CD4-positive, alpha-beta T cell treated with Interleukin-12 subunit alpha and Interleukin-12 subunit beta, for 1 hour (primary cell): ENCODE data around the gene RCAN2.

Experiments used
- DNase-seq: peaks from one replicate; pipeline ENCODE4 v3.0.0-alpha.2; 2020

The RCAN2 gene

DNA sequence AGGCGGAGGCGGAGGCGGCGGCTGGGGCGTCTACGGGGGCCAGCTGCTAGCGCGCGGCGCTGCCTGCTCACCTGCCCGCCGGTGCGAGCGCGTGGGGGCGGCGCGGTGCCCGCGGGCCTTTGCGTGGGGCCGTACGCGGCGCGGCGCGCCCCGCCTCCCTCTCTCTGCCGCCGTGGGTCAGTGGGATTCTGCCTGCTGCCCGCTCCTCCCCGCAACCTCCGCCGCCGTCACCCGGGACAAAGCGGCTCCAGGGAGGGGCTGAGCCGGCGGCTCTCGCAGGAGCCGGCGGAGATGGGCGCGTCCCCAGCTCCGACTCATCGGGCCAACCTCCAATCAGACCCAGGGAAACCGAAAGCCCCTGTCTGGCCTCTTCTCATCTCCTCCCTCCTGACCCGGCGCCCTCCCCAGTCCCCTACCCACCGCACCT, at the start of gene RCAN2:
Gene RCAN2, minus strand, starts transcription at position 249 of the 427 bp plus-strand sequence.
- peak; percentile 5 for DNase-seq

DNA sequence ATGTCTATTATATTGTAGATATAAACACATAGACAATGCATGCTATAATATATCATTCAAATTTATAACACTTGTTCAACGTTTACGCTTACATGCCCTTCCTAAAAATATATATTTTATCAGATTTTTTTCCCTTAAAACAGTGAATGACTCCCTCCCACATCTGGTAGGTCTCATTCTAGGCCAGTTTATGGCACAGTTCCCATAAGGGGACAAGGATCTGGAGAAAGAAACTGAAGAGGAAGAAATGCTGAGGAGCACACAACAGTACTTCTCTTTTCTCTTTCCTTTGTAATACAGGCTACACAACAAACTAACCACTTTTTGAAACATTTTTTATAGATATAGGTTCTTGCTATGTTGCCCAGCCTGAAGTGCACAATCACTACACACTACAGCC, 48.6 kb upstream of the RCAN2 start:
- DNase-seq, result no peak

DNA sequence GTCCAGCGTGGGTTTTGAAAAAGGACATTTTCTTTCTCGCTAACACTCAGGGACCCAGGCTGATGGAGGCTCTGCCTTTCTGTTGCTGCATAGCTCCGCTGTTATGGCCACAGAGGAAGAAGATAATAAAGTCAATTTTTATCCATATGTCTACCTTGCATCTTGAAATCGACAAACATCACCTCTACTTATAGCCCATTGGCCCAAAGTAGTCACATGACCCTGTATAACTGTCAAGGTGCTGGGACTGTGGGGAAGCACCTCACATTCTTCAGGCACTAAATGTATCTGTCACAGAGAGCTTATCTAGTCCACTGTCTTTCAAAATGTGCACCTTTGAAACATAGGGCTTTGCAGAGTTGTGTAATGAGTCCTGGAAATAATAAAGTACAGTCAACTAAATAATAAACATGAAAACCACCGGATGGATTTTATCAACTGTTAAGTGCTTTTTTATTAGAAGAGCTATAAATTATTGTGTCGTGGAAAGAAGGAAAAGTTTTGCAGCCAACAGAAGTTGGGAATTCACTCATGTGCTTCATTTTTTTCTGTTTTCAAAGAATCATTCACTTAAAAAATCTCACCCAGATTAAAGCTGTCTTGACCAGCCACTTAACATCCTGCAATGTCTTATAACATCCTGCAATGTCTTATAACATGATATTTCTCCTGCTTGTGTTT, 47.7 kb upstream of the RCAN2 start:
- no peak for DNase-seq

DNA sequence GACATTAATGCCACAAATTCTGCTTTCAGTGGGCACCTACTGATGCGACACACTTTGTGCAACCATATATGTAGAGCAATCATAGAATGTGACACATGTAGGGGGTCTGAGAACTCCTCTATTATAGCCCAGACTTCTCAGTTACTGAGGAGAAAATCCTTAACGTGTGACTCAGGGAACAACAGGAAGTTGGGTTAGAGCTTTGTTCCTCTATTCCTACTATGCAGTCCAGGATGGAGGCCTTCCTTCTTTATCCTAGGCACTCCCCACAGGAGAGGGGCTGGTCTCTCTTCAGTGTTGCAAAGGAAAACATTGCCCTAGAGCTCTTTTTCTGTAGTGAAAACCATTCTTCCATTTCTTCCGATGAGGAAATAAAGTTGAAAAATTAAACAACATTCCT, 39.6 kb upstream of the RCAN2 start:
- DNase-seq, result no peak

DNA sequence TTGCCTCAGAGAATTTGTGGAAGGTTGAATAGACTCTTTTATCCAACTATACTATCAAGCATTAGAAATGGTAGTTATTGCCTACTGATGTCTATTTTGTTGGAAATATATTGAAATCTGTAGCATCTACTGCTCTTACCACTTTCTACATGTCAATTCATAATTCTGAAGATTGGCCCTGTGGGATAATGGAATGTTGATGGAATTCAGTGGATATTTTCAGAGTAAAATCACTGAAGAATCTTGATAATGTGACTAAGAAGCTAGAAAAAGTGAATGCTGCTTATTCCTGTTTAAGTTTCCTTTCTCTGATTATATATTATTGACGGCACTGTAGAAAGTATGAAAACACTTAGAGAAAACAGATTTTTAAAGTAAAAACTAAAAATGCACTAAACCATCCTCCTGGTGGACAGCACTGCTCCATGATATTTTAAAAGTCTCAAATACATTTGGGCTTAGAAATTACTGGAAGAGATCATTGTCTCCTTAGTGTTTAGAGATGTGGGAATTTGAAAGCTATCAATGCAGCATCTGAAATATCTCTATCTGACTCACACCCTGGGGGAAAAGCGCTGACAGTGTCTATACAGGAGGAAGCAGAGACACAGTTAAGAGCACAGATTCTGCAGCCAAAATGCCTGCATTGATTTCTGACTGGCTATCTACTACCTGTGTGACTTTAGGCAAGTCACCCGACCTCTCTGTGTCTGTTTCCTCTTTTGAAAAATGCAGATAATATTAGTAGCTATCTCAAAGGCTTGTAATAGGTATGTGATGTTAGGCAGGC, 37.9 kb upstream of the RCAN2 start:
- DNase-seq, result no peak

DNA sequence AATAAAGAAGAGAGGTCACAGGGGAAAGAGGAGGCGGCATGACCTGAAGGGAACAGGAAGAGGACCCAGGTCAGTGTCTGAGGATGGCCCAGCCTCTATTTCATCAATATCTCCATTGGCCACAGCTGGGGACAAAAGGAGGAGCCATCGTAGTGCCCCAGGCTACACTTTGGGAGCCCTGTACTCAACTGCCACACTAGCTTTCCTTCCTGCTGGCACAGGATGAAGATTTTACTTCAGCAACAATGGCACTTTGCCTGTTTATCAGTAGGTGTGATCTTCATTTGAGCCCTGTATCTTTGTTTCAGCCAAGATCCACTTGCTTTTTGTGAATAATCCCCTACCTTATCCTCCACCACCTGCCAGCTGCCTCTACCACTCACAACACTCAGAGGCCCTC, 35.4 kb upstream of the RCAN2 start:
- no peak for DNase-seq

DNA sequence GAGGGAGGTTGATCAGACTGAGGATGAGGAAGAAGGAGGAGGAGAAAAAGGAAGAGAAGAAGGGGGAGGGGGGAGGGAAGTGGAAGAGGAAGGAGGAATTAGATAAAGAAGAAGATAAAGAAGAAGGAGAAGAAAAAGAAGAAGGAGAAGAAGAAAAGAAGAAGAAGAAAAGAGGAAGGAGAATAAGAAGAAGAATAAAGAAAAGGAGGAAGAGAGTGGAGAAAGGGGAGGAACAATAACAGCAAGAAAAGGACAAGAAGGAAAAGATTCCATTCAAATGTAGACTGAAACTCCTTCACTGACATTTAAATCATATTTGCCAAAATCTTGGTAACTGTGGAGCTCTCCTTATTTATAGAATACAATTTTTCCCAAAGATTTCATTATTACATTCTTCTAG, 34.3 kb upstream of the RCAN2 start:
- no peak for DNase-seq

DNA sequence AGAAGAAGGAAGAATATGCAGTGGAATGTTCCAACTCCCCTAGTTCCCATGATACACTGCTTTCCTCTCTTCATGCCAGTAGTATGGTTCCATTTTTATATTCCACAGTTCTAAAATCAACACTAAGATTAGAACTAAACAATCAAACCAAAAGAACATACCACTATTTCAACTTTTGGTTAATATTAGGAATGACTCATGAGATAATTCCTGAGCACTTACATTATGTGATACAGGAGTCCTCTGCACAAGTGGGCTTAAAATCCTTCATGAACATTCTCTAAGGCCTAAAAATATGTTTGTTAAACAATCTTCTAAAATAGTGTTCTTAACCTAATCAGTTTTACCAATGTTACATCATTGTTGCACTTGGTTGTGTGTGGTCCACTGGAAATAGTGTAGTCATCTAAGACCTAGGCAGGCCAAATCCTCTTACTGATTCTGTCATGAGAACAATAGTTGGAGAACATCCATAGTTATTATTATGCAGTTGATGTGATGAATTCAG, 30.3 kb upstream of the RCAN2 start:
- DNase-seq, result no peak

DNA sequence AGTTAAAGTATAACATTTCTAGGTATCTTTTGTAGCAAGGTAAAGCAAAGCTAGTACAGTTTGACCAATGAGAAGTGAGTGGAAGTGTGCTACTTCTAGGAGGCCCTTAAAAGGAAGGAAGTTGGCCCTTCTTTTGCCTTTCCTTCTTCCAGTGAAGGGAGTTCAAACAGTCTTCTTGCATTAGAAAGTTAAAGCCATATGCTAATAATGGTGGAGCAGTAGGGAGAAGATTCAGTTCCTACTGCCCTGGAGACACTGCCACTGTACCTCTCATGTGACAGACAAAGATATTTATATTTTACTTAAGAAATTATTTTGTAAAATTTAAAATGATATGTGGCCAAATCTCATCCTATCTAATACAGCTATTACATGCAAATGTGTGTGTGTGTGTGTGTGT, 26.0 kb upstream of the RCAN2 start:
- no peak for DNase-seq

DNA sequence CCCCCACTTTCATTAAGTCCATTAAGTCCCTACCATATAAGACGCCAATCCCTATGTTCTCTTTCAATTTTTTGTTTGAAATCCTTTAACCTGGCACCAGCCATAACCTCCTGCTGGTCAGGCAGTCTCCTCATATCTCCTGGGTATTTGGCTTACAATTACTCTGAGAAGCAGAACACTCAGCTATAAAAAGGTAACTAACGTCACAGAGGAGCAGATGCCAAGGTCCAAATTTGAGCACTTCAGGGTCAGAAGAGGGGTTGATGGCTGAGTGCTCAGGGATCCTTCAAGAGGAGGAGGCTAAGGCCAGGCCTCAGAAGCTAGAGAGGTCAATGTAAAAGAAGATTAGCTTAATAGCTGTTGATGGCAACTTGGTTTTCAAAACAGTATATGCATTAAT, 22.3 kb upstream of the RCAN2 start:
- DNase-seq, result no peak

DNA sequence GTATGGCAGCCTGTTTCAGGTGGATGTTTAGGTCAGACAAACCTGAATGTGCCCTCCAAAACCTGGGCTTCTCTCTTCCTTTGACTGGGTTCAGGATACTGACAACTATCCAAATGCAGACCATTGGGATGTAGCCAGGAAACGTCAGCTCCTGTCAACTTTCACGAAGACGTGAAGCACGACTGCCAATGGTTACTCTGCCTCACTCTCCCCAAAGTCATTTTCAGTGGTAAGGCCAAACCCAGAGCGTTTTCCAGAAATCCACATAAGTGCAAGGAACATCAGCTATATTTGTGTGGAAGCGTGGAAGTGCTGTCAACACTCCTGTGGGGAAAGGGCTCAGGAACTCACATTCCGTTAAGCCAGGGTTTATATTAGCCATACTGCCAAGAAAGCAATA, 20.1 kb upstream of the RCAN2 start:
- no peak for DNase-seq

DNA sequence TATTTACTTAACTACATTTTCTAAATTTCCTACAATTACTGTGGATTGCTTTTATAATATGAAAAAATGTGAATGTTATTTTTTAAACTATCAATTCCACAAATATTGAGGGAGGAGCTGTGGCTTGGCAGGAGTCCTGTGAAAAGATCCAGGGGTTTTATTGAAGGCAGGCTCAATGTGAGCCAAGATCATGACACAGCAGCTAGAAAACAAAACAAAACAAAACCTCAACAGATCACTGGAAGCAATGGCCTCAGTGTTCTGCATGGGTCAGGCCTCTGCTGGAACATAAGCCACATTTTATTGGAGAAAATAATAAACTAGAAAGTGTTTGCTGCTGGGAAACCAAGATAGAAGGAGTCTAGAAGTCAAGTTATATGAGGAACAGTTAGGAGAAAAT, 19.4 kb upstream of the RCAN2 start:
- no peak for DNase-seq

DNA sequence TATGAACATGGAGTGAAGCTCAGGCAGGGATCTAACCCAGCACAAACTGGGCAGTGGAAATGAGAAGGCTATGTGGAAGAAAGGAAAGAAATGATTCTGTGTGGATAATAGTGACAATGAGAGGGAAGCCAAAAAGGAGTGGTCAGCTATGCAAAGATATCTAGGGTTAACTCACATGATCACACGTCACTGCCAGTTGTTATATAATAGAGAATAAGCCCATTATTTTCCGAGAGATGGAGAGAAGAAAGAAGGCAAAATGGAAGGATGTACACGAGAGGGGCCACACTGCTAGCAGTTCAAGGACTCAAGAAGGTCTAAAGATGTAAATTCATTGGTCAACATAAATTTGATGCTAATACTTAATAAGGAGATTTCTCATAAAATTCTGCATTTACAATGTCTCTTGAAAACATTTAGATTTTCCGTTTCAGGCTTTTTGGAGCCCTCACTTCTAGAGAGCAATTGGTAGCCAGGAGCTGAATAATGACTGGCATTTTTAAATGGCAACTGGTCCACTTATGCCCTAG, 18.8 kb upstream of the RCAN2 start:
- DNase-seq, result no peak

DNA sequence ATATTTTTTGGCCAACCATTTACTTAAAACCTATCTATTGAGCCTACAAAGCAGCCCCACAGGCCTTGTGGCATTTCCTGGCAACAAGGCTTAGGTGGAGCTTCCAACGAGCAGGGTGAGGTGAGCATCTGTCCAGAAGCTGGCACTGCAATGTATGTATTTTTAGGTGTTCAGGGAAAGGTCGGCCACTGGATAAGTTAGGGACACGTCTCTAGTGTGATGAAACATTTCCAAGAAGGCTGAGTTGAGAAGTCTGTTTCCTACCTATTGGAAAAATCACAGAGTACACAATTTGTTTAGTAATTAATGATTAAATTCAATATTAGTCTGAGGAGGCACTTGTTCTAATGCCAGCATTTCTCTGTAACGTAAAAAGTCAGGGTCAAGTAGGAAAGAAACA, 17.8 kb upstream of the RCAN2 start:
- DNase-seq, result no peak

DNA sequence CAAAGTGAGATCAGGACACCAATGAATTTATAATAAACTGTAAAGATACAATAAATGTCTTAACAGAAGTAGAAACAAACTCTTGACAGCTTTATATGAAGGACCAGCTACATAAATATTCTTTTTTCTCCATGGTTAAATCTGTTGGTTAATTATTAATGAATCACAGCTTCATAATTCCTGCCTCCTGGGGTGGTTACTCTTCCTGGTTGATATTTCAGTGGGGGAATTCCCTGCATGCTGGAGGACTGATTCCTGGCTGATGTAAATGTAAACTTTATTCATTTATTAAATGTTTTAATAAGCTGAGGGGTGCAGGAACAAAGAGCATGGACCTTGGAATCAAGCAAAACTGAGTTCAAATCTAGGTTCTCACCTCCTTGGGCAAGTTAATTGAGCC, 16.2 kb upstream of the RCAN2 start:
- DNase-seq, result no peak

DNA sequence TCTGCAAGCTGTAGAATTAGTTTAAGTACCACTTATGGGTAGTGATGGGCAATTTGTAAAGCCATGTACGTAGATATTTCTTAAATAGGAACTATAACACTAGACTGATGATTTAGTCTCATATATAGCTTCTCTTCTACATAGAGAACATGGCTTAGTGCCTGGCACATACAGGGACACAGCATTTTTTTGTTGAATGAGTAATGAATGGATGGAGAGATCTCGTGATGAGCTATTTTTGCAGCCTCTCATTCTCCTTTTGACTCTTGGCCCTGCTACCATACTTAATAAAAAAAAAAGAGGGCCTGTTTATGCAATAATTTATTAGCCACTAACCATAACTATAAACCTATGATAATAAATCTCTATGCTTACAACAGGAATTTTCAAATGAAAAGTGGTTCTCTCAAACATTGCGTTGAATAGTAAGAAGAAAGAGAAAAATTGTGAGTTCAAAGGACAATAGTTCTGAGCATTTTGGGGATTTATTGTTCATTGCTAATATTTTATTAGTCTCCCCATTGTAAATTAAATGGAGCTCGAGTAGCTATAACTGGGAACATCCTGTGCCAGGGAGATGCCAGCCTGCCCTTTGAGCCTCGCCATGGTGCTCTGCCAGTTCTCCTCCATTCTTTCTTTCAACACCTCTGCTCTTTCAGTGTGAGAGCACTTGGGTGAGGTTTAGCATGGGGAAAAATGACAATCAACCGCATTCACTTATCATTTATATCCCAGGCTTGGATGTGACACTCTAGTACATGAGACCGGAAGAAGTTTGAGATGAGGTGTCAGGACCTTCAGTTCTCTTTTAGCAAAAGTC, 14.7 kb upstream of the RCAN2 start:
- DNase-seq, result no peak

DNA sequence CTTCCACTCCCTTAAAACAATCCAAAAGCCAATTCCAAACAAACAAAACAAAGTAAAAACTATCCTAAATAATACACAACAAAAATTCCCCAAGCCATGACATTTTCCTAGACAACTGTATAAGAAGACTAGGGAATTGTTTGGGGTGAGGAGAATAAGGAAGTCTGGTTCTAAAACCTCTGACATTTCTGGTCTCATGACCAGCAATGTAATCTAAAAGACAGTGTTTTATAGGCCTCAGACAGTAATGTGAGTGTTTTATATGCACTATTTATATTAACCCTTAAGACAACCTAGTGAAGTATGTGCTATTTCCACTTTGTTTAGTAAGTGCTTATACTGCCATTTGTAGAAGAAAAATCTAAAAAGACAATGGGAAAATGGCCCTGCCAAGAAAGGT, 13.0 kb upstream of the RCAN2 start:
- DNase-seq, result no peak

DNA sequence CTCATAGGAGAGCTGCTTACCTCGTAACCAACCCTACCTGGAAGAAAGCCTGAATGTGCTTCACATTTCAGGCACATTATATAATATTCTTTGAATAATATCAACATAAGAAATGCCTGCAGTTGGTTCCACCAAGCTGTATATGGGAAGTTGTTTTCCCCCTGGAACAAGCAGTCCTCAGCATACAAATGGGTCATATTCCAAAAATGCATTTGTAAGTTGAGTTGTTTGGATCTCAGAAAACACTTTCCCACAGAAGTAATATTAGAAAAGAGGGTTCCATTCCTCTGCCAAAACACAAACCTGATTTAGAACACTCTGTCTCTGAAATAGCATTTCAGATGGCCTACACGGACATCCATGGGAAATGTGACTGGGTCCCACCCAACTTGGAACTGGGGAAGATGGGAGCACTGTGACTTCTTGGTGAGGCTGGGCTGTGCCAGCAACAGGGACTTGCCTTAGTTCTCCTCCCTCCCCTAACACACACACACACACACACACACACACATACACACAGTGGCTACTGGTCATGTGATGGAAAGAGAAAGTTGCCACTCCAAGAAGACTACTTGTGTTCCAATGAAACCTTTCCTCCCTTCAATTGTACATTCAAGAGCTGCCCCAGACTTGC, 11.4 kb upstream of the RCAN2 start:
- no peak for DNase-seq

DNA sequence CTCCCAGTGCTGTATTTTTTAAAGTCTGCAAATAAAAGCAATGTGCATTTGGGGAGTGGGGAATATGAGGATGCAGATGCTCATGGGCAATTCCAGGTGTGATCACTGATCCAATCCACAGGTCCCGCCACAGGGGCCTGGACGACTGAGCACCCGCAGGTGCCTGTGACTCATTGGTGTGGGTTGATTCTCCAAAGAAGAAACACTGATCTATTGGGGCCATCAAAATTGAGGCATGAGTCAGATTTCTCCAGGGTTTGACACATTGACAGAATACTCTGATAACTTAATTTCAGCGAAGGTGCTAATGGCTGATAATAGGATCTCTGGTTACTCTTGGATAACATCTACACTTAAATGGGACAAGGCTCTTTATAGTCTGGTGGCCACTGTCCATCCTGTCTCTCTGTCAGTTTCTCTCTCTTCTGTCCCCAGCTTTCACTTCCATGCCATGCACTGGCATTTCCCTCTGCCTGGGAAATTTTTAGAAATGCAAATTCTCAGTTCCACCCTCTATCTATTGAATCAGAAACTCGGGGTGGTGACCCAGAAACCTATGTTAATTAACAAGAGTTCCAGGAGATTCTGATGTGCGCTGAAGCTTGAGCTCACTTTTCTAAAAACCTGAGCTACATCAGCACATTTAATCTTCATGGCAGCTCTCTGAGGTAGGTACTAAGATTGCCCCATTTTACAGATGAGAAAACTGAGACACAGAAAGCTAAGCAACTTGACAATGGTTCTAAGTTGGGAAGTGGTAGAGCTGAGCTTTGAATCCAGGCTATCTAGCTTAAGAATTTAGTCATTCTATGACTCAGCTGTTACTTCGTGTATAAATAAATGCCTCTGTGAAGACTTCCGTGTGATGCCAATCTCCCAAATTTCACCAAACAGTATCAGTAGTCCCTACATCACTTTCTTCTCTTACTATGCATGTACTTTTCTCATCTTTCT, 10.2 kb upstream of the RCAN2 start:
- DNase-seq, result no peak

DNA sequence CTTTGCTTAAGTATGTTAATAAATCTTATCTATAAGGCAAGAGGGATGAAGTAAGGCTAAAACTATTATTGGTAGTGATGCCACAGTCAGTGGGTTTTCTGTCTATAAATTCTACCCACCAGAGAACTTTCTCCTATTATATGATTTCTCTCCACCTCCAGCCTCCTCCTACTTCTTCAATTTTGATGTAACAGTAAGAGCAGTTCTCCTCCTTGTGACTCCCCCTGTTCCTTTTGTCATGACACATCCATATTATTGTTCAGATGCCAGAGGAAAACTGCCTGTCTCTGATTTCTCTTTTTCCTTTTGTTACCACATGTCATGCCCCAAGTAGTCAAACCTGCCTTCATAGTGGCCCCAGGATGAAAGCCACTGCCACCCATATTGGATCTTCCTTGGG, 9.1 kb upstream of the RCAN2 start:
- DNase-seq, result no peak
